A549 treated with CpdA at 1 μM for 4 hours (cell line): ENCODE results near the gene CREB3. TPM values are rescaled to one million over a fixed set of nuclear protein-coding genes. Genes with fewer than 3 reads are reported as not detected.

Experiments
- total RNA-seq: library from RNA; stranded (reverse); fragments of 200-300 nt; extraction: Qiagen RNA extraction; gene quantifications from 5 replicates; pipeline ENCODE4 v1.2.3, GENCODE V29; 2022; ENCODE audit warnings: low read depth

Gene CREB3
- 58.5 to 66.0 TPM (median 58.9 TPM) in 5 replicates for total RNA-seq

GRCh38 chr9:35732185-35732799 lies at the start of gene CREB3, which contains the start of gene TLN1:
Gene CREB3, plus strand, starts transcription at chr9:35732666. Its CDS starts 107 bp downstream, at chr9:35732773.
Gene TLN1, minus strand, starts transcription at chr9:35732195. Its CDS starts 6,501 bp downstream, at chr9:35725694.

GRCh38 chr9:35689542-35690293 lies 42.7 kb upstream of the CREB3 start, which contains the start of gene TPM2:
Gene TPM2, minus strand, starts transcription at chr9:35689925. Its CDS starts 108 bp downstream, at chr9:35689817.

DNA sequence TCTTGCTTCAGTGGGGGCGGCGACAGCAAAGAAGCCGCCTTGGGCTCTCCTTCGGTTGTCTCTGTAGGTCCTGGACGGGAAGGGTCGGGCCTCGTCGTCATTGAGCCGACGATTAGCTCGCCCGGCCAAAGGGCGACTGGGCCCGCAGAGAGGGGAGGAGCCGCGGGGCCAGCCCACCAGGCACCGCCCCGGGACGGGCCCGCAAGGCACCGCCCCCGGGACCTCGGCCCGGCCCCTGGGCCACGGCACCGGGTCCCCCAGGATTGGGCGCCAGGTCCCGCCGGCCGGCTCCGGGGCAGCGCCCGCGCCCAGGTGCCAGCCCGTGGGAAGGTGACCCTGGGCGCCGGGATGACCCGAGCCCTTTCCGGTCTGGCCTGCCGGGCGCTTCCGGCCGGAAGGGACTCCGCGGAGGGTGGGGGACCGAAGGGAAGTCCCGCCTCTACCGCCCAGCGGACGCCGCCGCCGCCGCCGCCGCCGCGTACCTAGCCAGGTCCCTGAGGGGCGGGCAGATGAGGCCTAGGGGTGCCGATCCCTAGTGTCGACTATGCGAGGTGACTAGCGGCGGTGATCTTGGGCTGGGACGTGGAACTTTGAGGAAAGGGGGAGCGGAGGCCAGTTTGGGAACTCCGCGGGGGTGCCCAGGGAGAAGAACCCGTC lies 16.5 kb downstream of the CREB3 start, which contains the start of the genes GBA2 and RGP1:
TSS of gene GBA2 (minus strand) at position 371 of the 657 bp plus-strand sequence. CDS start 524 bp downstream, outside the sequence.
TSS of gene RGP1 (plus strand) at position 430 of the 657 bp plus-strand sequence. CDS start 469 bp downstream, outside the sequence.

GRCh38 chr9:35754264-35754663 lies 21.8 kb downstream of the CREB3 start, which contains the start of gene MSMP:
Gene MSMP, minus strand, starts transcription at chr9:35754276. Its CDS starts 147 bp downstream, at chr9:35754129.

Other genes starting within 250 kb of the CREB3 start
- 19.9 to 25.4 TPM (median 22.4 TPM) in 5 replicates for gene RUSC2, start 242.6 kb upstream of the CREB3 start, total RNA-seq
- gene TESK1, start 127.4 kb upstream of the CREB3 start, total RNA-seq, result 20.0 to 25.9 TPM (median 24.6 TPM) in 5 replicates
- 0.08 to 0.35 TPM (median 0.13 TPM) in 3 of 5 replicates, not detected in the others for gene CD72, start 114.3 kb upstream of the CREB3 start, total RNA-seq
- gene SIT1, start 81.7 kb upstream of the CREB3 start, total RNA-seq, result not detected in 5 replicates
- 3.1 to 22.0 TPM (median 11.8 TPM) in 4 of 5 replicates, not detected in the other for gene RMRP, start 74.6 kb upstream of the CREB3 start, total RNA-seq
- 20.4 to 24.8 TPM (median 24.4 TPM) in 5 replicates for gene CCDC107, start 74.4 kb upstream of the CREB3 start, total RNA-seq
- 12.3 to 19.6 TPM (median 18.5 TPM) in 5 replicates for gene ARHGEF39, start 67.5 kb upstream of the CREB3 start, total RNA-seq
- gene CA9, start 58.7 kb upstream of the CREB3 start, total RNA-seq, result 3.0 to 9.1 TPM (median 5.3 TPM) in 5 replicates
- gene TPM2, start 42.7 kb upstream of the CREB3 start, total RNA-seq, result 578 to 668 TPM (median 633 TPM) in 5 replicates
- gene TLN1, start 471 bp upstream of the CREB3 start, total RNA-seq, result 114 to 130 TPM (median 122 TPM) in 5 replicates
- gene GBA2, start 16.6 kb downstream of the CREB3 start, total RNA-seq, result 31.7 to 33.3 TPM (median 32.8 TPM) in 5 replicates
- 13.0 to 17.0 TPM (median 16.0 TPM) in 5 replicates for gene RGP1, start 16.6 kb downstream of the CREB3 start, total RNA-seq
- 0.25 to 0.63 TPM in 2 of 5 replicates, not detected in the others for gene MSMP, start 21.6 kb downstream of the CREB3 start, total RNA-seq
- 3.5 to 6.7 TPM (median 6.4 TPM) in 5 replicates for gene NPR2, start 58.9 kb downstream of the CREB3 start, total RNA-seq
- 0.22 to 0.53 TPM (median 0.27 TPM) in 5 replicates for gene SPAG8, start 79.6 kb downstream of the CREB3 start, total RNA-seq
- gene HINT2, start 82.4 kb downstream of the CREB3 start, total RNA-seq, result 60.1 to 101 TPM (median 97.5 TPM) in 5 replicates
- not detected in 5 replicates for gene FAM221B, start 96.1 kb downstream of the CREB3 start, total RNA-seq
- gene TMEM8B, start 96.6 kb downstream of the CREB3 start, total RNA-seq, result 2.4 to 3.3 TPM (median 2.8 TPM) in 5 replicates
- not detected in 5 replicates for gene OR13J1, start 137.7 kb downstream of the CREB3 start, total RNA-seq
- gene HRCT1, start 173.5 kb downstream of the CREB3 start, total RNA-seq, result 0.11 to 0.14 TPM in 2 of 5 replicates, not detected in the others
- gene SPAAR, start 176.8 kb downstream of the CREB3 start, total RNA-seq, result not detected in 5 replicates
- gene OR2S2, start 225.5 kb downstream of the CREB3 start, total RNA-seq, result not detected in 5 replicates